HEK293T (cell line): Measurements from ENCODE around the gene GPR143.

Source experiments
- BHLHE40 ChIP-seq: fragments of 450-650 bp; IDR thresholded peaks from 2 replicates; pipeline ENCODE4 v1.6.1; 2016; ENCODE audit warnings: mild to moderate bottlenecking, moderate library complexity, borderline replicate concordance
- ELF4 ChIP-seq: fragments of 450-650 bp; IDR thresholded peaks from 2 replicates; pipeline ENCODE4 v1.6.1; 2017; ENCODE audit warnings: antibody characterized with exemption
- FOXA1 ChIP-seq: fragments of 450-650 bp; IDR thresholded peaks from 2 replicates; pipeline ENCODE4 v1.6.1; 2016; ENCODE audit warnings: mild to moderate bottlenecking
- FOXM1 ChIP-seq: fragments of 450-650 bp; IDR thresholded peaks from 2 replicates; pipeline ENCODE4 v1.6.1; 2017; ENCODE audit warnings: mild to moderate bottlenecking, borderline replicate concordance
- HDGF ChIP-seq: fragments of 450-650 bp; IDR thresholded peaks from 2 replicates; pipeline ENCODE4 v1.6.1; 2017; ENCODE audit warnings: antibody characterized with exemption, borderline replicate concordance
- LEF1 ChIP-seq: fragments of 450-650 bp; IDR thresholded peaks from 2 replicates; pipeline ENCODE4 v1.6.1; 2017; ENCODE audit warnings: mild to moderate bottlenecking, borderline replicate concordance
- SP1 ChIP-seq: fragments of 450-650 bp; IDR thresholded peaks from 2 replicates; pipeline ENCODE4 v1.6.1; 2017
- SUZ12 ChIP-seq: fragments of 450-650 bp; IDR thresholded peaks from 2 replicates; pipeline ENCODE4 v1.6.1; 2016; ENCODE audit warnings: mild to moderate bottlenecking
- TARDBP ChIP-seq: fragments of 450-650 bp; IDR thresholded peaks from 2 replicates; pipeline ENCODE4 v1.6.1; 2016
- ZNF384 ChIP-seq: fragments of 450-650 bp; IDR thresholded peaks from 2 replicates; pipeline ENCODE4 v1.6.1; 2016
- TF ChIP-seq, protein P1 (sequence below): fragments of 450-650 bp; IDR thresholded peaks from 2 replicates; pipeline ENCODE4 v1.6.1; 2016

DNA sequence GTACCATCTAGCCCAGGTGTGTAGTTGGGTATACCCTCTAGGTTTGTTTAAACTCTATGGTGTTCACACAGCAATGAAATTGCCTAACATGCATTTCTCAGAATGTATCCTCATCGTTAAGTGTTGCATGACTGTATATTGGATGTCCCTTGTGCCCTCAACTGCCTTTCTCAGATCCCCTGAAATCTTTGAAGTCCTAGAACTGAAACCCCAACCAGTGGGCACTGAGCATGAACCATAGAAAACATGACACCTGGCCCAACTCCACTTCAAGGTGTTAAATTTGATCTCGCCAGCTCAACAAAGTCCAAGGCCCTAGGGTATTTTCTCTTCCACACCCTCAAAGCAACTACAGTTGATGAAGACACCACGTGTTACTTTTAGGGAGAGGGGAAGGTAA, 35.6 kb downstream of the GPR143 start:
- TF ChIP-seq SP1 (no peak), TARDBP (no peak), BHLHE40 (no peak), FOXM1 (no peak), FOXA1 (no peak), LEF1 (no peak), SUZ12 (no peak), HDGF (no peak), ELF4 (no peak), ZNF384 (no peak)
- TF ChIP-seq, protein P1, sequence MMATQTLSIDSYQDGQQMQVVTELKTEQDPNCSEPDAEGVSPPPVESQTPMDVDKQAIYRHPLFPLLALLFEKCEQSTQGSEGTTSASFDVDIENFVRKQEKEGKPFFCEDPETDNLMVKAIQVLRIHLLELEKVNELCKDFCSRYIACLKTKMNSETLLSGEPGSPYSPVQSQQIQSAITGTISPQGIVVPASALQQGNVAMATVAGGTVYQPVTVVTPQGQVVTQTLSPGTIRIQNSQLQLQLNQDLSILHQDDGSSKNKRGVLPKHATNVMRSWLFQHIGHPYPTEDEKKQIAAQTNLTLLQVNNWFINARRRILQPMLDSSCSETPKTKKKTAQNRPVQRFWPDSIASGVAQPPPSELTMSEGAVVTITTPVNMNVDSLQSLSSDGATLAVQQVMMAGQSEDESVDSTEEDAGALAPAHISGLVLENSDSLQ = no peak
